ENCODE measurements around the gene OGFOD3.
A peak's percentile ranks its signal among the peaks of the same experiment; 100 is the strongest.
"Not testable (repeated sequence)": the region's sequence is repeated elsewhere in the genome, so short reads cannot be mapped to it uniquely, and the experiment has no call there.

Gene OGFOD3

DNA sequence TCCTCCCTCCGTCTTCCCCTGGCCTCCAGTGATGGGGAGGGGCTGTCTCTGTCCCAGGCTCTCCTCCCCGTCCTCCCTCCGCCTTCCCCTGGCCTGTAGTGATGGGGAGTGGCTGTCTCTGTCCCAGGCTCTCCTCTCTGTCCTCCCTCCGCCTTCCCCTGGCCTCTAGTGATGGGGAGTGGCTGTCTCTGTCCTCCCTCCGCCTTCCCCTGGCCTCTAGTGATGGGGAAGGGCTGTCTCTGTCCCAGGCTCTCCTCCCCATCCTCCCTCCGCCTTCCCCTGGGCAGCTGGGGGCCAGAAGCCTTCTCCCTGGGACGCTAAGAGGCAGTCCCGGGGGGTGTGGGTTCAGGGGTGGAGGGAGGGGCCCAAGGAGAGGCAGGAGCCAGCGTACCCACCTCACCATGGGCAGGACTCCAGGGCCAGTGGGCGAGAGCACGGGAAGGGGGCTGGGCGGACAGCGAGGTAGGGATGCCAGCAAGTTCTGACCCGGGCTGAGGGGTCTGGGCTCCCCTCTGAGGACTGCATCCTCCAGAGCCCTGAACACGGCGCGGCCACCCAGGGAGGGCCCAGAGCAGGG, 32.0 kb downstream of the OGFOD3 start:
- no peak for DNase-seq

DNA sequence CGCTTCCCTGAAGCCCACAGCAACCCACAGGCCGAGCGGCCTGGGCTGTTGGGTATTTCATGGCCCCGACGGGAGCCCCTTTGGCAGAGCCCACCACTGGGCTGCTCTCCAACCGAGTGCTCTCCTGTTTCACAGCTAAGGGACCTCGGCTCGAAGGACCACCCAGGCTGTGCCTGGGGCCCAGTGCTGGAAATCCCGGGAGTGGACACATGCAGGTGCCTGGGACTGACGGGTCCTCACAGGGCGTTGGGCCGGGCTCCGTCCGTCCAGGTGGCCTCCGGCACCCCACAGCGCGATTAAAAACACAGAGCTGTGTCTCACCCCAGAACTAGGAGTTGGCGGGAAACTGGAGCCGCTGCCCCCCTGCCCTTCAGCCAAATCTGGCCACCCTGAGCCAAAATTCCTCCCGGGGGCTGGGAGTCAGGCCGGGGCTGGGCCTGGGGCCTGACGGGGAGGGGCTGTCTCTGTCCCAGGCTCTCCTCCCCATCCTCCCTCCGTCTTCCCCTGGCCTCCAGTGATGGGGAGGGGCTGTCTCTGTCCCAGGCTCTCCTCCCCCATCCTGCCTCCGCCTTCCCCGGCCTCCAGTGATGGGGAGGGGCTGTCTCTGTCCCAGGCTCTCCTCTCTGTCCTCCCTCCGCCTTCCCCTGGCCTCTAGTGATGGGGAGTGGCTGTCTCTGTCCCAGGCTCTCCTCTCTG, 32.7 kb downstream of the OGFOD3 start:
- no peak for DNase-seq

DNA sequence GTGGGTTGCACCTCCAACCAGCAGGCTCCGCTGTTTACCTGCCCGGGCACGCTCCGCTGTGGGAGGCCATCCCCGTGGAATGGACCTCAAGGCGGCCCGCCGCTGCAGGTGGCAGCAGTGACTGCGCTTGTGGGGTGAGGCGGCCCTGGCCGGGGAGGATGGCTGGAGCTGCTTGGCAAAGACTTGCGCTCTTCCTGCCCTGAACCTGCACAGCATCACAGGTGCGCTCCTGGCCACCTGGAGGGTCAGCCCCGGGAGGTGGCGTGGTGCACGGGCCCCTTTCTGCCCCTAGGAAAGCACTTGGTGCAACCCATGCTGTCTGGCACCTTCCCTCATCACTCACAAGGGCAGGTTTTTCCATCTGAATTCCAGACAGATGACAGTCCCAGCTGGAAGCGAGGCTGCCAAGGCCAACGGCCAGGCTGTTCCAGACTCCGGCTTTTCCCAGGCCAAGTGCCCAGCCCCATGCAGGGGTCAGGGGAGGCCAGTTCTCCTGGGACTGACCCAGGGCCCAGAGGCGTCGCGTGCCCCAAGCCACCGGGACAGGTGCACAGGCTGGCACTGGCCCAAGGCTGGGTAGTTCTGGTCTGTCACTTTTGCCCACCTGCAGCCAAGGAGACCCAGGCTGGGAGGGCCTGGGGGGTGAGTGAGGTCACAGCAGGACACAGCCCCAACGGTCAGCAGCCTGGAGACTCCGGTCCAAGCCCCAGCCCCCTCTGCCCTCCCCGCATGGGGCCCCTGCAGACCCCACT, 33.5 kb downstream of the OGFOD3 start:
- peak; percentile 38 for DNase-seq

DNA sequence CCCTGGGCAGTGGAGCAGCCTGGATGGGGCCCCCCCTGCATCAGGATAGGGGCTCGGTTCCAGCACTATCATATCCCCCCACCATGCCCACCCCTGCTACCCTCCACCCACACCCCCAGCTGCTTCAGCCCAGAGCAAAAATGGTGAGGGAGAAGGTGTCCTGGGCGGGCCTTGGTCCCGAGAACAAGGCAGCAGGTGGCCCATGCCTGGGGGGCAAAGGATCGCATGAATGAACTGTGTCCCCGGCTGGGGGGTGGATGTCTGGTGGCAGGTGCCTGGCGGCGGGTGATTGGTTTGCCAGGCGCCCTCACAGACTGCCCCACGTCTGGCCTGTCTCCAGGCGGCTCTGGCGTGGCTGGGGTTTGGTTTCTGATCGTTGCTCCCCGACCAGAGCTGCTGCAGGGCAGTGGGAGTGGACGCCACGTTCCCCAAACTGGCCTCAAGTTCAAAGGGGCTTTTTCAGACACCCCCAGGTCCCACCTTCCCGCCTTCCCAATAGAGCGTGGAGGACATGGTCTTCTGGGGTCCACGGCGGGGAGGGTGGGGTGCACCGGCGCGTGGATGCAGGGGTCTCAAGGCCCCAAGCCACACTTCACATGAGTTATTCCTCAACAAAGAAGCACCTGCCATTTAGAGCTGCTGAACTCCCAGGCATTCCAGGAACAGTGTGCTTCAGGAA, 34.2 kb downstream of the OGFOD3 start:
- DNase-seq, result peak; percentile 75

GRCh38 chr17:82383411-82383810, 35.0 kb downstream of the OGFOD3 start:
- DNase-seq, result no peak

DNA sequence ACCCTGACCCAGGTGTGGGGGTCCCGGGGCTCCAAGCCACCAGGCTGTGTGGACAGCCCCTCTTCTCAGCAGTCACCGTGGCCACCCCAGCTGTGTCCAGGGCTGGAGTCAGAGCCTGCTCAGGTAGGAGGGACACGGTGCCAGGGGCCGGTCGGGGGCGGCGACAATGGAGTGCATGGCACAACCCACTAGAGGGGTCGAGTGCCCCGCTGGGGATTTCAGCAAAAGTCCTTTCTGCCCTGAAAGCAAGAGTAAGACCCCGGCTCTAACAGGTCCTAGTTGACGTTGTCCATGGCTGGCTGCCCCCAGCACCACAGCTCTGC, 35.5 kb downstream of the OGFOD3 start:
- DNase-seq, result no peak

DNA sequence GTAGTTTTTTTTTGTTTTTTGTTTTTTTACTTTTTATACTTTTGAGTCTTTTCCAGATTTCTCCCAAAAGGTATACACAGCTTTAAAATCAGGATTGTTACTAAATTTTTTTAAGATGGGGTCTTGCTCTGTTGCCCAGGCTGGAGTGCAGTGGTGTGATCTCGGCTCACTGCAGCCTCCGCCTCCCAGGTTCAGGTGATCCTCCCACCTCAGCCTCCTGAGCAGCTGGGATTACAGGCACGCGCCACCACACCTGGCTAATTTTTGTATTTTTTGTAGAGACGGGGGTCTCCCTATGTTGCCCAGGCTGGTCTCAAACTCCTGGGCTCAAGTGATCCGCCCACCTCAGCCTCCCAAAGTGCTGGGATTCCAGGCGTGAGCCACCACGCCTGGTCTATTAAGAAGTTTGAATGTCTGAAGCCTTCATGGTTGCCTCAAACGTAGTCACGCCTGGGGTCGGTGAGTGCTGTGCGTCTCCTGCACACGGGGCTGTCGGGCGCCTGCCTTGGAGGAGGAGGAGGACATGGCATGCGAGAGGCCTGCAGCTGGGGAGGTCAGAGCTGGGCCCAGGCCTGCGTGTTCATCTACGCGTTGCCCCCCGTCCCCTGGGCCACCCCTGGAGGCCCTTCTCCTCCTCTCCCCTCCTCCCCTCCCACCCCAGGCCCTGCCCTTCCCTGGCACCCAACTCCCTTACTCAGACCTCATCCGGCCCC, 36.0 kb downstream of the OGFOD3 start:
- DNase-seq, result not testable (repeated sequence)

- DNase-seq, result not testable (repeated sequence)
Measured at GRCh38 chr17:82381703-82382009, 36.7 kb downstream of the OGFOD3 start.

DNA sequence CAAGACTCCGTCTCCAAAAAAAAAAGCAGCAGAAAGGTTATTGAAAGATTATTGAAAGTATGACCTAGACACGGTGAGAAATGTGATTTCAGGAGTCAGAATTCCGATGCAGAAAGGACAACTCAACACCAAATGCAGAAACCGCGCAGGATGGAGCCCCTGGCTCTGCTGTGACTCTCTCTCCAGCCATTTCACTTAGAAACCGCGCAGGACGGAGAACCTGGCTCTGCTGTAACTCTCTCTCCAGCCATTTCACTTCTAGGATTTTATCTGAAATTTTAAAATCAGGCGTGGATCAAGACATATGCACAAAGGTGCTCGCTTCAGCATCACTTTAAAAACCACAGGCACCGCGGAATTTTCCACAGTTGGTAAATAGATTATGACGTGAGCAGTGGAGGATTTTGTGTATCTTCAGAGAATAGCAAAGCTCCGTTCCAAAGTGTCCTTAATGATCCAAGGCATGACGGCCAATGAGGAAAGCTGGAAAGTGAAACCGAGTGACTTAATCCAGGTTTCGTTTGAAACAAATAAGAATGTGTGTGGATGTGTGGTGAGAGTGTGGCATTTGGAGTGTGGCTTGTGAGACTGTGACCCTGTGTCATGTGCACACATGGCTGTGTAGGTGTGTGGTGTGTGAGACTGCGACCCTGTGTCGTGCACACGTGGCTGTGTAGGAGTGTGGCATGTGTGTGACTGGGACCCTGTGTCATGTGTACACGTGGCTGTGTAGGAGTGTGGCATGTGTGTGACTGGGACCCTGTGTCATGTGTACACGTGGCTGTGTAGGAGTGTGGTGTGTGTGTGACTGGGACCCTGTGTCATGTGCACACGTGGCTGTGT, 37.3 kb downstream of the OGFOD3 start:
- no peak for DNase-seq

DNA sequence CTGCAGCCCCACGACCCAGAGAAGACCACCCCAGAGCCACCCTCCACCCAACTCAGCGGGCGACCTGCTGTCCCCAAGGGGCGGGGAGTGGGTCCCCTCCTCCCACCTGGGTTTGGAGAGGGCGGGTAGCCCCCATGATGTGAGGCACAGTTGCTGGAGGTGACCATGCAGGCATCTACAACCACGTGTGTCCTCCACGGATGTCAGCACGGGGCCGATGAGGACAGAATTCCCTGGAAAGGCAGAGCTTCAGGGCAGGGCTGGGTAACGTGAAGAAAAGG, 39.7 kb downstream of the OGFOD3 start:
- no peak for DNase-seq

DNA sequence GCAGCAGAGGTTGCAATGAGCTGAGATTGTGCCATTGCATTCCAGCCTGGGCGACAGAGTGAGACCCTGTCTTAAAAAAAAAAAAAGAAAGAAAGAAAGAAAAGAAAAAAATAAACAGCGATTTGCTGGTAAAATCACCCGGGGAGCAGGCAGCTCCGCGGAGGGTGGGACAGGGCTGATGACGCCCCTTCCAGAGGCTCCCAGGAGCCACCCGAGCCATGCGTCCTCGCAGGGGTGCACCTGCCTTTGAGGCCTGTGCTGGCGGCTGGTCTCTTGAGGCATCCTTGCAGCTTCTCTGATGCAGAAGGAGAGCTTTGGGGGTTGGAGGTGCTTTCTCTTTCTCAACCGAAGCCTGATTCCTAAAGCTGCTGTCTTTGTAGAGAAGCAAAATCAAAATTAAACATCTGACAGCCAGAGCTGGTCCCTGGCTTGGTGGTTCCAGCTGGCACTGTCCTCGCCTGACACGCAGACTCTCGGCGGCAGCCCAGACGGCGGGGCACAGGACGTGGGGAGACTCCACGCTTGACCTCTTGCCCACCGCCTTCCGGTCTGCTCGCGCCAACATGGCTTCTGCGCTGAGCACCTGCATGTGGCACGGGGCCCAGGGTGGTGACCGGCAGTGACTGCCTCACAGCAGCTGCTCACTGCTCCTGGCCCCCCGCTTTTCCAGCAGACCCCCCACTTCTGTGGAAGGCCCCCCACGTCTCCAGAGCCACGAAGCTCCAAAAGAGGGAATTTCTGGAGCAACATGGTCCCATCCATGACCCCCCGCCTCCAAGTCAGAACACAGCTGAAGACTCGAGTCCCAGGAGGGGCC, 40.3 kb downstream of the OGFOD3 start:
- no peak for DNase-seq

- DNase-seq, result not testable (repeated sequence)
Measured at GRCh38 chr17:82377294-82377693, 41.1 kb downstream of the OGFOD3 start.

DNA sequence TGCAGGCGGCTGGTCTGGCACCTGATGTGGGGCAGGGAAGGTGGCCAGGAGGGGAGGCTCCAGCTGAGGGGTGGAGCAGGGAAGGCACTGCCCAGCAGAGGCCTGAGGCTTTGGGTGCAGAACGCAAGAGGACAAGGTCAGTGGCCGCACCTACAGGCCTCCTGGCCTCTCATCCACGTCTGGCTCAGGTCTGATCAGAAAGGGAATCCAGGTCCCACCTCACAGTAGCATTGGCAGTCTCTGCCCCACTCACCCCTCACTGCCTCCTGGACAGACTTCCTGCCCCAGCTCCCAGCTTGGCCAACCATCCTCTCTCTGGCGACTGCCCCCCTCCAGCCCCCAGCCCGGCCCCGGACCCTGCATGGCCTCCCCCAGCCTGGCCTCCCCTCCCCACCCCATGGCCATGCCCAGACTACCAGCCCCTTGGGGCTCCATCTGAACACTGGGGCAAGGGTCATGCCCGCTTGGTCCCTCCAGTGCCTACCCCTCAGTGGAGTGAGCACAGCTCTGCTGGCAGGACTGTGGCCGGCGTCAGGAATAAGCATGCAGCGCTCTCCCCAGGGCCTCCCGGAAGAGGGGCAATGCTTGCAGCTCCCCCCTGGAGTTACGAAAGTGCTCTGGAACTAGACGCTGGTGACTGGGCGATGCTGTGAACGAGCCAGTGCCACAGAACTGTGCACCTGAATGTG, 42.2 kb downstream of the OGFOD3 start:
- no peak for DNase-seq

DNA sequence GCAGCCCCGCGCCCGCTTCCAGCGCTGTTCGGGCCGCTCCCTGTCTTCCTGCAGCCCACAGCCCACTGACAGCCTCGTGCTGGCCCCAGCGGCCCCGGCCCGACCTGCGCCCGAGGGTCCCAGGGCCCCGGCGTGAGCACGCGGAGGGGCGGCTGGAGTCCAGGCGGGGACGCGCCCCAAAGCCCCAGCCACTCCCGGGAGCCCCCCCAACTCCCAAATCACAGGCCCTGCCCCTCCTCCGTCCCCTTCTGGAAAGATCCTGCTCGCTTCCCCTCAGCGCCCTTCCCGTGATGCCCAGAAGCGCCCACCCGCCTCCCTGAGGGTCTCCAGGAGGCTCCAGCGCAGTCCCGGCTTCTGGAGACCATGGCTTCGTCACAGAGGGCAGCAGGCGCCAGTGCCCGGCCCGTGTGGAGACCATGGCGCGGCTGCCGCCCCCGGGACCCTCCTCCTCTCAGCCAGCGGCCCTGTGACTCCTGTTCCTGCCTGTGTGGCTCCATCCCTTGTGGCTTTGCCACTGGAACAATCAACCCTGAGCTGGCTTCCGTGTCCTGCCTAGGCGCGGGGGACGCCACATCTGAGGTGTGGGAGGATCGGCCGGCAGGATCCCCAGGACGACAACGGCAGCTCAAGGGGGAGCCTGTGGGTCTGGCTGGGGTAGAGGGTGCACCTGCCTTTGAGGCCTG, 42.9 kb downstream of the OGFOD3 start:
- DNase-seq, result no peak

- DNase-seq, result no peak
Measured at GRCh38 chr17:82374626-82375331, 43.6 kb downstream of the OGFOD3 start.

DNA sequence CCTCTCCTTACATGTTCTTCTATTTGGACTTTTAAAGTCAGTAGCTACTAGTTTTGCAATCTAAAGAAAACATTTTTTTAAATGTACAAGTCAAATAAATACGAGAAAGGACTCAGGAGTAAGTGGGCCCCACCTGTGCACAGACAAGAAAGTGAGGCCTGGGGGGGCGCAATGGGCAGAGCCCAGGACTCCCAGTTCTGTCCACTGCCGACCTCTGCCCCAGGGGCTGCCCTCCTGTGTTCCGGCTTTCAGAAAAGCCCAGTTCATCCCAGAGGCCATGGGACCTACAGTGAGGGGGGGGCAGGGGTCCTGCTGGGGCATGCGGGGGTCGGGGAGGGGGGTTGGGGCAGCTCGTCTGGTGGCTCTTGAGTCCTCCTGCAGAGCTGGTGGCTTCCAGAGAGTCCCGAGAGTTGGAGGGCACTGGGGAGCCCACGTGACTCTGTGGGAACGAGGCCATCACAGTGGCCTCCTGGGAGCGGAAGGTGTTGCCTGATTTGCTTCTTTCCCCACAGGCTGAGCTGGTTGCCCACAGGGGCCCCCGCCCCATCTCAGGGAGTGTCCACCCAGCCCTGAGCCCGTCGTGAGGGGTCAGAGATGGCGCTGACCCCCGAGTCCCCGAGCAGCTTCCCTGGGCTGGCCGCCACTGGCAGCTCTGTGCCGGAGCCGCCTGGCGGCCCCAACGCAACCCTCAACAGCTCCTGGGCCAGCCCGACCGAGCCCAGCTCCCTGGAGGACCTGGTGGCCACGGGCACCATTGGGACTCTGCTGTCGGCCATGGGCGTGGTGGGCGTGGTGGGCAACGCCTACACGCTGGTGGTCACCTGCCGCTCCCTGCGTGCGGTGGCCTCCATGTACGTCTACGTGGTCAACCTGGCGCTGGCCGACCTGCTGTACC, 44.4 kb downstream of the OGFOD3 start:
- DNase-seq, result no peak

DNA sequence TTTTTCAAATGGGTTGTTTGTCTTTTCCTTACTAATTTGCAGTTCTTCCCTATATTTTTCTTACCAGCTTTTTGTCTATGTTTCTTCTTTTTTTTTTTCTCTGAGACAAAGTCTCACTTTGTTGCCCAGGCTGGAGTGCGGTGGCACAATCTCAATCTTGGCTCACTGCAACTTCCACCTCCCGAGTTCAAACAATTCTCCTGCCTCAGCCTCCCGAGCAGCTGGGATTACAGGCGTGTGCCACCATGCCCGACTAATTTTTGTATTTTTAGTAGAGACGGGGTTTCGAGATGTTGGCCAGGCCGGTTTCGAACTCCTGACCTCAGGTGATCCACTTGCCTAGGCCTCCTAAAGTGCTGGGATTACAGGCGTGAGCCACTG, 45.3 kb downstream of the OGFOD3 start:
- not testable (repeated sequence) for DNase-seq

DNA sequence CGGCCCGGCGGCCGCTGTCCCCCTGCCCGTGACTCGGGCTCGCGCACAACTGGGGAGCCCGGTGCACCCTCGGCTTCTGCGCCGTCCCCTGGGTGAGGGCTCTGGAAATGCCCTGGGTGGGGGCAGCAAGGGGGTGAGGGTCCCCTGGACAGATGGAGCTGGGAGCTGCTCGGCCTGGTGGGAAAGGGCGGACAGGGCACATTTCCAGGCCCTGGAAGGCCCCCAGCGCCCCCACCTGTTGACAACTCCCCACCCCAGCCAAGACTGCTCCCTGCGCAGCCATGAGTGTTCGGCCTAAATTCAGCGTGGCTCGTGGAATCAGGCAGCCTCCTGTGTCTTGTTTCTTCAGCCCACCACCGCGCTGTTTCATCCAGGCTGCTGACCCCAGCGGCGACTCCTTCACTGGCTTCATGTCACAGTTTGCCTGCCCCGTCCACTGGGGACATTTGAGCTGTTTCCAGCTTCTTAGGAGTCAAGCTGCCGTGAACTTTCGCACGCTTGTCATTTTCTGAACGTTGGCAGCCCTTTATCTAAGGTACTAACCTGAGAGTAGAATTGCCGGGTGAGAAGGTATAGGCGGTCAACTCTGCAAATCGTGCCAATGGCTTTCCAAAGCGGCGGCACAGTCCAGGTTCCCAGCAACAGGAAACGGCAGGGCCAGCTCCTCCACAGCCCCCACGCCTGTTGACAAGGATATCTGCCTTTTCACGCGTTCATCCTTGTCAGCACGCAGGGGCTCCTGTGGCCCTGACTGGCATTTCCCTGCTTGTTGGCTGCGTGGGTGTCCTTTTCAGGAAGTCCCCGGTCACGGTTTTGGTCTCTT, 45.9 kb downstream of the OGFOD3 start:
- no peak for DNase-seq

Measured in NCI-H1694 treated with DMSO at 0.1 percent for 48 hours (cell line).